Endodermal cell (in vitro differentiated cells): ENCODE measurements around the gene TIGAR. TPM values are rescaled to one million over a fixed set of nuclear protein-coding genes. Genes with fewer than 3 reads are reported as not detected.
A peak's percentile ranks its signal among the peaks of the same experiment; 100 is the strongest.

ENCODE experiments used
- DNase-seq: peaks from one replicate; pipeline ENCODE4 v3.0.0-alpha.2; 2017
- H3K27ac ChIP-seq: 2 replicates; pipeline ENCODE4 v1.5.1; 2013; ENCODE audit warnings: mild to moderate bottlenecking, low read depth, low read length, moderate library complexity
- H3K27me3 ChIP-seq: 2 replicates; pipeline ENCODE4 v1.6.1; 2013; ENCODE audit warnings: mild to moderate bottlenecking, low read length, moderate library complexity; ENCODE audit not compliant: insufficient read depth, control insufficient read depth, poor library complexity, severe bottlenecking
- H3K36me3 ChIP-seq: 2 replicates; pipeline ENCODE4 v1.7.0; 2013; ENCODE audit warnings: mild to moderate bottlenecking, low read length, moderate library complexity; ENCODE audit not compliant: control insufficient read depth, insufficient read depth
- H3K4me1 ChIP-seq: one replicate; pipeline ENCODE4 v1.7.0; 2013; ENCODE audit warnings: low read length; ENCODE audit not compliant: control insufficient read depth, insufficient read depth
- H3K4me3 ChIP-seq: 2 replicates; pipeline ENCODE4 v1.5.1; 2013; ENCODE audit warnings: mild to moderate bottlenecking, low read length, moderate library complexity
- H3K9ac ChIP-seq: 2 replicates; pipeline ENCODE4 v1.6.1; 2013; ENCODE audit warnings: mild to moderate bottlenecking, low read length, moderate library complexity; ENCODE audit not compliant: poor library complexity, severe bottlenecking; ENCODE audit errors: extremely low read depth
- H3K9me3 ChIP-seq: 2 replicates; pipeline ENCODE4 v1.6.1; 2013; ENCODE audit warnings: mild to moderate bottlenecking, low read length, moderate library complexity; ENCODE audit not compliant: control insufficient read depth
- H3K27ac Mint-ChIP-seq: 2 replicates; pipeline ENCODE4 v1.8.0; 2020; ENCODE audit warnings: mixed read lengths
- H3K27me3 Mint-ChIP-seq: 2 replicates; pipeline ENCODE4 v1.8.0; 2021; ENCODE audit warnings: mild to moderate bottlenecking, mixed read lengths; ENCODE audit not compliant: insufficient read depth
- H3K36me3 Mint-ChIP-seq: 2 replicates; pipeline ENCODE4 v1.8.0; 2020; ENCODE audit warnings: low read depth, mixed read lengths
- H3K4me1 Mint-ChIP-seq: 2 replicates; pipeline ENCODE4 v1.8.0; 2020; ENCODE audit warnings: mixed read lengths
- H3K4me3 Mint-ChIP-seq: 2 replicates; pipeline ENCODE4 v1.8.0; 2020; ENCODE audit warnings: mild to moderate bottlenecking, moderate library complexity, mixed read lengths
- H3K9me3 Mint-ChIP-seq: 2 replicates; pipeline ENCODE4 v1.8.0; 2020; ENCODE audit warnings: mild to moderate bottlenecking, mixed read lengths
- WGBS, 2 experiments: methylation state at CpG; one replicate each; pipeline versions ENCODE4 v1.1.5 to v1.1.7; 2013; ENCODE audit warnings: missing lambda C conversion rate in 2 of 2, mixed read lengths in 1 of 2; ENCODE audit not compliant: insufficient coverage in 1 of 2, insufficient read length in 1 of 2; 5-methylcytosine and 5-hydroxymethylcytosine counted together
- total RNA-seq, 2 donors: library from RNA; stranded (reverse); fragmentation: NEBNext Ultra II Directional in 1 of 2; extraction: Animal tissue kit (Norgen Biotek cat#: 25700) in 1 of 2; gene quantifications; 2 replicates in 1 of 2; 3 replicates in 1 of 2; pipeline ENCODE4 v1.2.1, GENCODE V29; 2021
- TF ChIP-seq, protein P1 (sequence below): fragments of 200-600 bp; sonication (generic); conservative IDR thresholded peaks from 2 replicates; pipeline ENCODE4 v1.5.0; 2021; ENCODE audit warnings: antibody characterized with exemption, mild to moderate bottlenecking

TIGAR gene
- total RNA-seq, 2 donors from 2014 or later = 19.2 to 41.3 TPM

- Histone ChIP-seq H3K27me3 (peaks cover 61% of the 10 kb centered on the region), H3K9me3 (no peaks in the 10 kb centered on the region), H3K9ac (no peak overlapping the region), H3K27ac (peak overlapping the region; percentile 47), H3K4me3 (peak overlapping the region; percentile 95), H3K36me3 (peaks cover 6% of the 10 kb centered on the region), H3K4me1 (peaks cover 10% of the 10 kb centered on the region)
- H3K36me3 Mint-ChIP-seq = peaks cover 17% of the 10 kb centered on the region
- H3K27me3 Mint-ChIP-seq = peaks cover 62% of the 10 kb centered on the region
- DNase-seq = no peak
- peak overlapping the region; percentile 94 for H3K4me3 Mint-ChIP-seq
- TF ChIP-seq, protein P1, sequence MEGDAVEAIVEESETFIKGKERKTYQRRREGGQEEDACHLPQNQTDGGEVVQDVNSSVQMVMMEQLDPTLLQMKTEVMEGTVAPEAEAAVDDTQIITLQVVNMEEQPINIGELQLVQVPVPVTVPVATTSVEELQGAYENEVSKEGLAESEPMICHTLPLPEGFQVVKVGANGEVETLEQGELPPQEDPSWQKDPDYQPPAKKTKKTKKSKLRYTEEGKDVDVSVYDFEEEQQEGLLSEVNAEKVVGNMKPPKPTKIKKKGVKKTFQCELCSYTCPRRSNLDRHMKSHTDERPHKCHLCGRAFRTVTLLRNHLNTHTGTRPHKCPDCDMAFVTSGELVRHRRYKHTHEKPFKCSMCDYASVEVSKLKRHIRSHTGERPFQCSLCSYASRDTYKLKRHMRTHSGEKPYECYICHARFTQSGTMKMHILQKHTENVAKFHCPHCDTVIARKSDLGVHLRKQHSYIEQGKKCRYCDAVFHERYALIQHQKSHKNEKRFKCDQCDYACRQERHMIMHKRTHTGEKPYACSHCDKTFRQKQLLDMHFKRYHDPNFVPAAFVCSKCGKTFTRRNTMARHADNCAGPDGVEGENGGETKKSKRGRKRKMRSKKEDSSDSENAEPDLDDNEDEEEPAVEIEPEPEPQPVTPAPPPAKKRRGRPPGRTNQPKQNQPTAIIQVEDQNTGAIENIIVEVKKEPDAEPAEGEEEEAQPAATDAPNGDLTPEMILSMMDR = no peak
- peaks cover 33% of the 10 kb centered on the region for H3K4me1 Mint-ChIP-seq
- H3K9me3 Mint-ChIP-seq = no peaks in the 10 kb centered on the region
- 0 to 1% methylated on average over 14 to 58 of the region's 62 CpGs for WGBS, 2 experiments
- peak overlapping the region; percentile 96 for H3K27ac Mint-ChIP-seq
Observed at GRCh38 chr12:4272424-4273272, 48.4 kb upstream of the TIGAR start.

DNA sequence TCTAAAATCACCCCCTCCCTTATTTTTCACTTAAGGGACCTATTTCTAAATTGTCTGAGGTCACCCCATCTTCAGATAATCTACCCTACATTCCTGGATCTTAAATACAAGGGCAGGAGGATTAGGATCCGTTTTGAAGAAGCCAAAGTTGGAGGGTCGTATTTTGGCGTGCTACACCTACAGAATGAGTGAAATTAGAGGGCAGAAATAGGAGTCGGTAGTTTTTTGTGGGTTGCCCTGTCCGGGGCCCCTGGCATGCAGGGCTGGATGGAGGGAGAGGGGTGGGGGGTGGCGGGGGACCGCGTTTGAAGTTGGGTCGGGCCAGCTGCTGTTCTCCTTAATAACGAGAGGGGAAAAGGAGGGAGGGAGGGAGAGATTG, 47.8 kb upstream of the TIGAR start:
- TF ChIP-seq, protein P1 = no peak
- Mint-ChIP-seq H3K27ac (peak overlapping the region; percentile 96), H3K4me3 (peak overlapping the region; percentile 94), H3K36me3 (peaks cover 23% of the 10 kb centered on the region), H3K27me3 (peaks cover 56% of the 10 kb centered on the region), H3K4me1 (peaks cover 36% of the 10 kb centered on the region), H3K9me3 (no peaks in the 10 kb centered on the region)
- H3K36me3 ChIP-seq = peaks cover 12% of the 10 kb centered on the region
- no peak overlapping the region for H3K27ac ChIP-seq
- peak overlapping the region; percentile 95 for H3K4me3 ChIP-seq
- peaks cover 54% of the 10 kb centered on the region for H3K27me3 ChIP-seq
- no peak overlapping the region for H3K9ac ChIP-seq
- WGBS, 2 experiments = 0% methylated on average over 1 to 10 of the region's 10 CpGs
- H3K9me3 ChIP-seq = no peaks in the 10 kb centered on the region
- DNase-seq = no peak
- H3K4me1 ChIP-seq = peaks cover 14% of the 10 kb centered on the region

DNA sequence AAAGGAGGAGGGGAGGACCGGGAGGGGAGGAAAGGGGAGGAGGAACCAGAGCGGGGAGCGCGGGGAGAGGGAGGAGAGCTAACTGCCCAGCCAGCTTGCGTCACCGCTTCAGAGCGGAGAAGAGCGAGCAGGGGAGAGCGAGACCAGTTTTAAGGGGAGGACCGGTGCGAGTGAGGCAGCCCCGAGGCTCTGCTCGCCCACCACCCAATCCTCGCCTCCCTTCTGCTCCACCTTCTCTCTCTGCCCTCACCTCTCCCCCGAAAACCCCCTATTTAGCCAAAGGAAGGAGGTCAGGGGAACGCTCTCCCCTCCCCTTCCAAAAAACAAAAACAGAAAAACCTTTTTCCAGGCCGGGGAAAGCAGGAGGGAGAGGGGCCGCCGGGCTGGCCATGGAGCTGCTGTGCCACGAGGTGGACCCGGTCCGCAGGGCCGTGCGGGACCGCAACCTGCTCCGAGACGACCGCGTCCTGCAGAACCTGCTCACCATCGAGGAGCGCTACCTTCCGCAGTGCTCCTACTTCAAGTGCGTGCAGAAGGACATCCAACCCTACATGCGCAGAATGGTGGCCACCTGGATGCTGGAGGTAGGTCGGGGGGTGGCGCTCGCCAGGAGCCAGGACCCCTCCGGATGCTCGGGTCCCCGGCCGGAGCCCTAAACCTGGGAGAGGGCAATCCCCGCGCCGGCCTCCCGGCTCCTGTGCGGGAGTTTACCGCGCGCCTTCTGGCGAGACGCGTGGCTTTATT, 47.2 kb upstream of the TIGAR start, which contains the start of gene CCND2:
Gene CCND2, plus strand, starts transcription at position 111 of the 744 bp plus-strand sequence. Its CDS starts 279 bp downstream, at position 390.
- Mint-ChIP-seq H3K27me3 (peaks cover 50% of the 10 kb centered on the region), H3K36me3 (peaks cover 29% of the 10 kb centered on the region), H3K4me1 (peaks cover 36% of the 10 kb centered on the region), H3K27ac (peak within 1 kb of the TSS; percentile 96), H3K9me3 (no peaks in the 10 kb centered on the region), H3K4me3 (peak within 1 kb of the TSS; percentile 94)
- 0% methylated on average over 10 to 52 of the region's 52 CpGs for WGBS, 2 experiments
- peak within 1 kb of the TSS; percentile 93 for H3K9ac ChIP-seq
- TF ChIP-seq, protein P1 = no peak
- H3K4me3 ChIP-seq = peak within 1 kb of the TSS; percentile 95
- peaks cover 16% of the 10 kb centered on the region for H3K4me1 ChIP-seq
- no peaks in the 10 kb centered on the region for H3K9me3 ChIP-seq
- DNase-seq = peak; percentile 95
- H3K36me3 ChIP-seq = peaks cover 14% of the 10 kb centered on the region
- peak within 1 kb of the TSS; percentile 71 for H3K27ac ChIP-seq
- H3K27me3 ChIP-seq = peaks cover 49% of the 10 kb centered on the region
